ENCODE data around the gene PKP3.
"Not testable (repeated sequence)": the region's sequence is repeated elsewhere in the genome, so short reads cannot be mapped to it uniquely, and the experiment has no call there.

The PKP3 gene

GRCh38 chr11:394034-394857, at the start of gene PKP3:
Gene PKP3, plus strand, starts transcription at chr11:394209. Its CDS starts 84 bp downstream, at chr11:394293.
- no peak for DNase-seq (ENCODE audit: low read depth, low spot score)

- no peak for DNase-seq (ENCODE audit: low read depth, low spot score)
Observed at GRCh38 chr11:344836-345578, 49.0 kb upstream of the PKP3 start.

GRCh38 chr11:346529-346928, 47.5 kb upstream of the PKP3 start:
- no peak for DNase-seq (ENCODE audit: low read depth, low spot score)

- not testable (repeated sequence) for DNase-seq (ENCODE audit: low read depth, low spot score)
Observed at GRCh38 chr11:349270-349954, 44.6 kb upstream of the PKP3 start.

GRCh38 chr11:350033-350722, 43.8 kb upstream of the PKP3 start:
- not testable (repeated sequence) for DNase-seq (ENCODE audit: low read depth, low spot score)

GRCh38 chr11:350723-351255, 43.2 kb upstream of the PKP3 start:
- no peak for DNase-seq (ENCODE audit: low read depth, low spot score)

GRCh38 chr11:351411-351810, 42.6 kb upstream of the PKP3 start:
- DNase-seq (ENCODE audit: low read depth, low spot score), result no peak

- DNase-seq (ENCODE audit: low read depth, low spot score), result no peak
Observed at GRCh38 chr11:352456-353031, 41.5 kb upstream of the PKP3 start.

- no peak for DNase-seq (ENCODE audit: low read depth, low spot score)
Observed at GRCh38 chr11:353179-353873, 40.7 kb upstream of the PKP3 start.

GRCh38 chr11:355581-356458, 38.2 kb upstream of the PKP3 start:
- DNase-seq (ENCODE audit: low read depth, low spot score), result no peak

- DNase-seq (ENCODE audit: low read depth, low spot score), result no peak
Observed at GRCh38 chr11:356610-357009, 37.4 kb upstream of the PKP3 start.

GRCh38 chr11:357582-357981, 36.4 kb upstream of the PKP3 start:
- DNase-seq (ENCODE audit: low read depth, low spot score), result no peak

- DNase-seq (ENCODE audit: low read depth, low spot score), result no peak
Observed at GRCh38 chr11:358129-358800, 35.7 kb upstream of the PKP3 start.

- DNase-seq (ENCODE audit: low read depth, low spot score), result no peak
Observed at GRCh38 chr11:359181-359714, 34.8 kb upstream of the PKP3 start.

GRCh38 chr11:360326-361280, 33.4 kb upstream of the PKP3 start:
- no peak for DNase-seq (ENCODE audit: low read depth, low spot score)

- DNase-seq (ENCODE audit: low read depth, low spot score), result no peak
Observed at GRCh38 chr11:362642-363442, 31.2 kb upstream of the PKP3 start.

GRCh38 chr11:363443-363805, 30.6 kb upstream of the PKP3 start:
- DNase-seq (ENCODE audit: low read depth, low spot score), result not testable (repeated sequence)
